Activated CD4-positive, CD25-positive, alpha-beta regulatory T cell treated with anti-CD3 and anti-CD28 coated beads, Interleukin-2, amount 50 U/mL, for 72 hours (primary cell): Measurements from ENCODE around the gene FBXL14.

Experiments
- DNase-seq: peaks from one replicate; pipeline ENCODE4 v3.0.0; 2021

FBXL14 gene

DNA sequence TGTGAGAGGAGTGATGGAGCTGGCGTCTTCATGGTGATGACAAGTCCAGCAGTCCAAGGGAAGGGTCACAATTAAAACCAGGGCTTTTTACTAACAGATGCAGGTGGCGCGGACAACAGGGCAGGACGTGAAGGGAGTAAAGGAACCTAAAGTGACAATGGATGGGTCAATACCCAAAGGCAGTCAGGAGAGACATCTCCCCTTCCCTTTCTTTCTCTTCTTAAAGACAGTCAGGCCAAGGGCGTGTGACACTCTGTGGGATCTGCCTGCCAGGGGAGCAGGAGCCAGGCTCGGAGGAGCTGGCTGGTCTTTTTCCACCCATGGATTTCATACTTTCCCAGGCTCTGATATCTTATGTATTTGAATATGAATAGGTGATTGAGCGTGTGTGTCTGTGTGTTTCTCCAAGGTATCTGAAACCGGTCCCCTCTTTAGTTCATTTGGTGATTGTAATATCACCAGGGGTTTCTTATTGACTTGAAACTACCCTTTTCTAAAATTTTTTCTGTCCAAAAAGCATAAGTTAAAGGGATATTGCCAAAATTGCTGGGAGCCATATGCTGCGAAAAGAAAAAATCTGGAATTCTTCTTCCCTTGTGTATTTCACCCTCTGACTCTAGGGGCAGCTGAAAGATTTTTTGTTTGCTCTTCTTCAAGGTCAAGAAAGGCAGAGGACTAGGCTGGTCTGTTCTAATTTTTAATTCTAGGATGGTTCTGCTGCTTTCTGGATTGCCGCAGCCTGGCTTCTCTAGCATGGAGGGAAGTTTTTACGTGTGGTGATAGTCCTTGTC lies 61.8 kb downstream of the FBXL14 start:
- no peak for DNase-seq

DNA sequence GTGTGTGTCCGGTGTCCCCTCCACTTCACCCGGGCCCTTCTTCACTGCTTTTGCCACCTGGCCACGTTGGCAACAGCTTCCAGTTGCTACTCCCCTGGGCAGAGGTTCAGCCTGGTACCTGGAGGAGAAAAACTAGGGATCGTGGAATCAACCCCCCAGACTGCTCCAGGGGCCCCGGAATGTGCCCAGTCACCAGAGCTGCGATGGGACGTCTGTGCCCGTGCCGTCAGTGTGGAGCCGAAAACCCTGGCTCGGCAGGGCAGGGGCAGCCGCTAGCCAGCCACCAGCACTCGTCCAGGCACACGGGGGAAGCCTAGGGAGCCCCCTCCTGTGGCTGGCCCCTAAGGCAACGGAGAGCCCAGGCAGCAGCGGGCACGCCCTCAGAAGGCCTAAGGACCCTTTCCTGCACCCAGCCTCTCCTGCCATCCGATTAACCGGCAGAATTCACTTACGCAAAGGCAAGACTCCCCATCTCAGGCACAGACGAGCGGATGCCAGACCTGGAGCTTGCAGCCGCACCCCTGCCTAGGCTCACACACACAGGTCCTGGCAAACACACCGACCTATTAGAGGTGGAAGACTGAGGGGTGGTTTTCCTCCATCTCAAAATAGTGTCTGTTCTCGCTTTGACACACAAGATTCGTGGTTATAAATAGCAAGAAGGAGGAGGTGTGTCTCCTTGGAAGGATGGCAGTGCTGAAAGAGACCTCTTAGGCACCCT lies 62.6 kb downstream of the FBXL14 start:
- DNase-seq = no peak

DNA sequence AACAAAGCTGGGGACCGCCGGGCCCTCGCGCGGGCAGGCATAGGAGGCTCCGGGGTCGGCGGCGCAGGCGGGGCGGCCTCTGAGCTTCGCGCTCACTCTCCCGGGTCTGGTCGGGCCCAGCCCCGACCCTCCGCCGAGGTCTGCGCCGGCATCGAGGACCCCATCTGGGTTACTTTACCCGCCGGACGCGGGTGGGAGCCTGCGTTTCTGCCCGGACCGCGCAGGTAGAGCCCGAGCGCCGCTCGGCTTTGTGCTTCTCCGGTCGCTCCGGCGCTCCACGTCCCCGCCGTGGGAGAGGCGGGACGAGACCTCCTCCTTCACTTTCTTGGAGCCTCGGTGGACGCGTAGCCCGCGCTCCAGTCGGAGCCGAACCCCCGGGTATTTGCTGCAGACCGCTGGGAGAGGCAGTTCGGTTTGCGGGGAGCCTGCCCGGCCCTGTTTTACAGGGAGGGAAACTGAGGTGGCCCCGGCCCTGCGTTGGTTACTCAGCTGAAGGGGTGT lies 63.2 kb downstream of the FBXL14 start:
- DNase-seq = no peak

DNA sequence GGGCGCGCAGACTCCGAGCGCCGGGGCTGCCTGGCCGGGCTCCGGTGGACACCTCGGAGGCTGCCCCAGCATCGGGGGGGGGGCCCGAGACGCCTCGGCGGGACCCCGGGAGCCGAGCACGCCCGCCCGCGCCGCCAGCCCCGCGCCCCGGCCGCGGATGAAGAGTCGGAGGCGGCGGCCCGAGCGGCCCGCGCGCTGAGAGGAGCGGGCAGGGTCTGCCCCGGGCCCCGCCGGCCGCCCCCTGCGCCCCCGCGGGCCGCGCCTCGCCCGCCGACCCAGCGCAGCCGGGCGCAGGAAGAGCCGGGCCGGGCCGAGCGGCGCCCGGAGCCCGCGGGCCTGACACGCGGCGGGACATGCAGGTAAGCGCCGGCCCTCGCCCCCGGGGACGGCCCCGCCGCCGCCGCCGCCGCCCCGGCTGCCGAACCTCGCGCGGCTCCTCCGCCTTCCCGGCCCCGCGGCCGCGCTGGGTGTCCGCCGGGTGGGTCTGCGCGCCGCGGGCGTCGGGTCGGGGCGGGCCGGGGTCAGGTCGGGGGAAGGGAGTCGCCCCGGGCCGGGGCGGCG lies 63.7 kb downstream of the FBXL14 start:
- DNase-seq = no peak

DNA sequence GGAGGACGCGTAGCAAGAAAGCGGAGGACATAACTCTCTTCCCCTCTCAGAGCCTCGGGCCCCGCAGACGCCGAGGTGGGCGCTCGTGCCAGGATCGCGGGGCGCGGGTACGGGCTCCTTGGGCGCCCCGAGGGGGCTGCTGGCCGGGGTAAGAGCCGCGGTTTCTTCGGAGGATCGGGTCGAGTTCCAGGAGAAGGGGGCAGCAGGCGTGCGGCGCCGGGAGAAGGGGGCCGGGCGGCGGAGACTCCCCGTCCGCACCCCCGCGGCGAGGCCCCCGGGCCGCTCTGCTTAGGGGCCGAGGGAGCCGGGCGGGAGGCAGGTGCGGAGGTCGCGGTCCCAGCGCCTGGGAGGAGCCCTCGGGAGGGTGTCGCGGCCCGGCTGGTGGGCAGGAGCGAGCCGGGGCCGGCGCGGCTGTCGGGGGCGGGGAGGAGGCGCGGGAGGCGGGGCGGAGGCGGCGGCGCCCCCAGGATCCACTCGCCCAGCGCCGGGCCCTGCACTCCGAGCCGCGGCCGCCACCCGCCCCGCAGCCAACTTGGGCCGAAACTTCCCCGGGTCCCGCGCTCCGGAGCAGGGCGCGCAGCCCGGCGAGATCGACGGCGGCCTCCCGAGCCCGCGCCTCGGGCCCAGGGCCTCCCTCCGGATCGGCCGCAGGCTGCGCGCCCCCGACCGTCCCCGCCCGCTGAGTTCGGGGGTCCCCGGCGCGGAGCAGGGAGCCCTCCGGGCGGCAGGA lies 64.4 kb downstream of the FBXL14 start:
- DNase-seq = no peak

DNA sequence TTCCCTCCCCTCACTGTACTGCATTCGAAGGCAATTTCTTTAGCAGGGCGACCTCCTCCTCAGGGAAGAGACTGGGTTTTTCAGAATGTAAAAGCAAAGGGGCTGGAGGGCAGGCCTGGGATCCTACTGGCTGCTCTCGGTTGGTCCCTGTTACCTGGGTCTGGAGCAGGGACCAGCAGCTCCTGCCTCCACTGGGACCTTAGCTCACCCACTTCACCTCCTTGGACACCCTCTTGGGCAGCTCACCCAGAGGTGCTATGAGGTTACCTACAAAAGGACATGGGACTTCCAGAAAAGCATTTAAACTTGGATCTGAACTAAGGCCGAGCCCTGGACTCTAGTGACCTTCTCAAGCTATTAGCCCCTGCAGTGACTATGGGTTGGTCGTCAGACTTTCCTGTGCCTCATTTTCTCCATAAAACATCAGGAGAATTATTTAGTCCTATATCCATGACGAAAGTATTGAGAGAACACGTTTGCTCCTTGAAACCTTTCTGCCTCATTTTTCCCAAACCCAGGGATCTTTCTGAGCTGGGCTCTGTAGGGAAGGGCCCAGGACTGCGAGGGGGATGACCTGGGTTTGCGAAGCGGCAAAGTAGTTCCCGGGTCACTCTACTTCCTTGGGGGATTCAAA lies 65.0 kb downstream of the FBXL14 start:
- DNase-seq = no peak

DNA sequence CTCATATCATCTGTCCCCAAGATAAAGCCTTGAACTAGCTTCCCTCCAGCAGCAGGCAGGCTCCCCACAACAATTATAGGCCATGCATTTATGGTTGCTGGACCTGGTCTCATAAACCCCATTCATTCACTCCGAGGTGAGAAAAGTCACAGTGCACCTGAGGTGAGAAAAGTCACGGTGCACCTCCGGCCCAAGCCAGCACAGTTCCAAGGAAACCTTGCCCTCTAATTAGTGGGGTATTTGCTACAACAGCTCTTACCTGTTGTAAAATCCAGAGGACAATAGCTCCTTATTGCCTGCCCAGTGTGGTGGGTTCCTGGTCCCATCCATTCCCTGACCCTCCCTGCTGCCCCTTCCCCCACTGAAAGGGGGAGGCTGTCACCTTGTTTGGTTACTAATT lies 65.6 kb downstream of the FBXL14 start:
- DNase-seq = no peak

DNA sequence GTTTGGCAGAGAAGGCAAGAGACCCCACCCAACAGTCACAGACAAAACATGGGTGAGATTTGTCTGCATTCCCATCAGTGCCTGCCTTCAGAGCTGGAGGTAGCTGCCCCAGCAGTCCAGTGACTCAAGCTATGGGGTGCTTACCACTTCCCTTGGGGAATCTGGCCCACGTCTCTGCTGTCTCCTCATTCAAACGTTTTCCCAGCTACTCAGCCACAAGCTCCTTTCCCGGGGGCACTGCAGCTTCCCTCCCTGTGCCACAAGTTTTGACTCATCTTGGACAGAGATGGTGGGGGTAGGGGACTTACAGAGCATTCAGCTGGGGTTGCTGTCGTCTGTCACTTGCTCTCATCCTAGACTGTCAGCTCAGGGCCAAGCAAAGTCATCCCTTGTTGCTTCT lies 66.6 kb downstream of the FBXL14 start:
- DNase-seq = no peak

DNA sequence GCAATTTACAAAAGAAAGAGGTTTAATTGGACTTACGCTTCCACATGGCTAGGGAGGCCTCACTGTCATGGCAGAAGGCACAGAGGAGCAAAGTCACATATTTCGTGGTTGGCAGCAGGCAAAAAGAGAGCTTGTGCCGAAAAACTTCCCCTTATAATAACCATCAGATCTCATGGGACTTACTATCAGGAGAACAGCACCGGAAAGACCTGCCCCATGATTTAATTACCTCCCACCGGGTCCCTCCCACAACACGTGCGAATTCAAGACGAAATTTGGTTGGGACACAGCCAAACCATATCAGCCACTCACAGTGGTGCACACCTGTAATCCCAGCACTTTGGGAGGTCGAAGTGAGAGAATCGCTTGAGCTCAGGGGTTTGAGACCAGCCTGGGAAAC lies 68.5 kb downstream of the FBXL14 start:
- no peak for DNase-seq

DNA sequence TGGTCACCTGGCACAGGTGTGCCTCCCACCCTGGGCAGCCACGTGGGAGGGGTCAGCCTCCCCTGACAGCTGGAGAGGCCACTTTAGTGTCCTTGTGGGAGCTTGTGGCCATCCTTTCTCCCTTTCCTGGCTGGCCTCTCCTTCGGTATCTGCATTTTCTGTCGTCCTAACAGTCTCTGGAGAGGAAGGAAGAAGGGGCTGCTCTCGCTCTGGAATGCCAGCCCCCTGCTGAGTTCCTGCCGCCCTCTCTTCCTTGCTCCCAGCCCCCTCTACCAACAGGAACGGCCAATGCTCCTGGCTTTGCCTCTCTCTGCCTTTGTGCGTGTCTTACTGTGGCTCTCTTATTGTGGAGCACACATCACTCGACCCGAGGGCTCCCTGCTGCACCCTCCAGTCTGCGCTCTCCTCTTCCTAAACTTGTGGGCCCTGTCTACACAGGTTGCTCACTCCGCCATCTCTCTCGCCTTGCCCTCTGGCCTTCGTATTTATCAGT lies 70.8 kb downstream of the FBXL14 start:
- no peak for DNase-seq

DNA sequence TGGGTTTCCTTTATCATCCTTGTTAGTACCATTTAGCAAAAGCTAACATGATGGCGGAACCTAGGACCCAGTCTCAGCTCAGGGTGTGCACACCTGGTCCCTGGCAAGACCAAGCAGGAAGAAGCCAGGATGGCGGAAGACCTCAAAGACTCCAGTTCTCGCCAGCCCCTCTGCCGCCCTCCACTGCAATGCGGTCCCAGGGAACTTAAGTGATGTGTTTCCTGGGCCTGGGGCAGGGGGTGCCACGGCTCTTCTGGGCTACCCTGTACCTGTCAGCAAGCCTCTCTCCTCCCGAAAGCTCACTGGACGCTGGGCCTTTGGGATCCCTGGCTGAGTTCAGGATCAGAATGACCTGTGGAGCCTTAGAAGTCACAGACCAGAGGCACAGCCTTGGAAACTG lies 71.3 kb downstream of the FBXL14 start:
- no peak for DNase-seq

DNA sequence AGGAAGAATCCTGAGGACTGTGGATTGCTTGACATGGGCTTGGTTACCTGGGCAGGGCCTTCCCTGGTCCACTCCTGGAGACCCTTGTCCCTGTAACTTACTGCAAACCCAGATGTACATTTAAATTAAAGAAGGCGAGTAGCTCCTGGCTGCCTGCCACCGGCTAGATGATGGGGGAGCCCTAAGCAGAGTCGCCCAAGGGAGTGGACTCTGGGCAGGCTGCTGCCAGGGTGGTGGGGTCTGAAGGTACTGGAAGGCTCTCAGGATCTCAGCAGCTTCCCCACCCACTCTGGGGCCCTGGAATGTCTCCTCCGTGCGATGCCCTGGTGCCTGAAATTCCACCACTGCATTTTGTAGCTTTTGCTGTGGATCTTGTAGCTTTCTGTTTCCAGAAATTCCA lies 74.7 kb downstream of the FBXL14 start:
- no peak for DNase-seq

DNA sequence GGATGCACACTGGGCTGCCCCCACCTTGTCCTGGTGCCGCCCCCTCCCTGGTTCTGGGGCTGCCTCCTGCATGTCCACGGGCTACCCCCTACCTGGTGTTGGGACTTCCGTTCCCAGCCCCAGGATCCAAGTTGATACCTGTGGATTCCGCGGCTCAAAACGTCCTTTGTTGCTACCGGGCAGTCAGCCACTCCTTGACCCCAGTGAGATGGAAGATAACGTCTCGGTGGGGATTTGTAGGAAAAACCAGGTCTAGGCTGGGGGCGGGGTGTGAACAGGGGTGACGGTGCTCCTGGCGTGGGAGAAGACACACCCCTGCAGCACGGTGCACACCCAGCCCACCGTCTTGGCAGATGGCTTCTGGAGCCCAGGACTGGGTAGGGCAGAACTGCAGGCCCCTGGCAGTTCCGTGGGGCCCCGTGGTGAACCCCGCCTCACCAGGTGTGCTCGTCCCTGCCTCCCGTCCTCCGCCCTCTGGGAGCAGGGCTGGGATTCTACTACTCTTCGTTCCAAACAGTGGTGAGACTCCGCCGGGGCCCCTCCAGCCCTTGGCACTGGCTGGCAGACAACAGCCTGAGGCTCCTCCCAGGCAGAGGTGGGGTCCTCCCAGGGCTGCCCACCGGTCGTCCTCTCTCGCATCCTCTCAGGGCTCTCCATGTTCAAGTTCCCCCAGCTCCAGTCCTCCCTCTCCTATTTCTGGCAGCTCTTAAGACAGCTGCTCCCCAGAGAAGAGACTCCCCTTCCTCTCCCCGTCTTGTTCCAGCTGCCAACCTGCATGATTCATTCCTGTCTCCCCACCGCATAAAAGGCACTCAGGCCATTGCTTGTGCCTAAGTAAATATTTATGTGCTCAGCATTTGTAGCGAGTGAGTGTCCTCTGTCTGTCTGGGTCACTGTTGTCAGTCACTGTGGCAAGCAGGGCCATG lies 75.5 kb downstream of the FBXL14 start:
- no peak for DNase-seq

DNA sequence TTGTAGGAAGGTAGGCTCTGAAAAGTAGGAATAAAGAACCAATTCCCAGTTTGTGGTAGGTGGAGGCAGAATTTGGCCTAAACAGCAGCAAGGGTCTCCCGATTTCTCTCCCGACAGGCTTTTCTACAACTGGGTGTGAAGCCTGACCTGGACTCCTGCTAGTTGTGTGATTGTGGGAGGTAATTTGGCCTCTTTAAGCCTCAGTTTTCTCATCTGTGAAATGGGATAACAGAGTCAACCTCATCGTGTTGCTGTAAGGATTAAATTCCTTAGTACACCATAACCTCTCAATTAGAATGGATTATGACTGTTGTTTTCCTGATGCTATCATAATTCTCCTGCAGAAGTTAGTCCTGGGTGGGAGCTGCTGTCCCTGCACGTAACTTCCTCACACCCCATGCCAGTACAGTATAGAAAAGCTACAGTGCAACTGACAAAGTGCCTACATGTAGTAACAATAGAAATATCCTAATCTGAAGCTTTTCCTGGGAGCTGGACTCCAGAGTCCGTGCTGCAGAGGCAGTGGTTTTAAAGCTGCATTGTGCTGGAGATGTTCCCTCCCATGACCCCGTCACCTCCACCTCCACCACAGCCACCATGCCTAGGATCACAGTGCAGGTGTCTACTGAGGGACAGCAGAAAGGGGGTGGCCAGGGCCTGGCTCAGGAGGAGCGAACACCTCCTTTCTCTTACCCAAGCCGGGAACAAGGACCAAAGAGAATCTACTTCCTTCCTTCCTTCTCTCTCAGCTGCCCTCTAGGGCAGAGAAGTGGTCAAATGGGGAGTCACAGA lies 76.5 kb downstream of the FBXL14 start:
- no peak for DNase-seq

DNA sequence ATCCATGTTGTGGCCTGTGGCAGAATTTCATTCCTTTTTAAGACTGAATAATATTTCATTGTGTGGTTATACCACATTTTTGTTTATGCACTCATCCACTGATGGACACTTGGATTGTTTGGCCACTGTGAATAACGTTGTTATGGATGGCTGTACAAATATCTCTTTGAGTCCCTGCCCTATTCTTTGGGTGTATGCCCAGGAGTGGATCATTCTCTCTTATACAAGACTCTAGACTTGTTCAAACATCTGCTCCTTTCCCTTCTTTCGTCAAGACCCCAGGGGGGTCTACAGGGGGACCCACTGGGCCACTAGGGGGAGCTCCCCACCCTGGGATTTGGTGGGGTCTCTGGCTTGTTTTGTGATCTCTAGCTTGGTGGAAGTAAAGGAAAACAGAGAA lies 77.4 kb downstream of the FBXL14 start:
- DNase-seq = no peak
